Upper lobe of left lung (tissue), 6 donors: ENCODE measurements around the gene RBM20. TPM values are rescaled to one million over a fixed set of nuclear protein-coding genes. Genes with fewer than 3 reads are reported as not detected.
A peak's percentile ranks its signal among the peaks of the same experiment; 100 is the strongest.

ENCODE experiments used
- ATAC-seq, 2 donors: fragments of 200-7000 bp; cut with Tn5 transposase; one replicate each; pipeline ENCODE4 v1.9.1; 2022; ENCODE audit warnings: mild to moderate bottlenecking in 2 of 2, moderate library complexity in 2 of 2; ENCODE audit not compliant: low FRiP score in 2 of 2
- DNase-seq, 2 donors: peaks; one replicate each; pipeline ENCODE4 v3.0.0-alpha.2; 2019 to 2020
- H3K27ac ChIP-seq, 4 donors: fragments of 200-600 bp; sonication (generic); one replicate each; pipeline ENCODE4 v1.5.1; 2016 to 2019
- H3K27me3 ChIP-seq, 4 donors: fragments of 200-600 bp; sonication (generic); one replicate each; pipeline ENCODE4 v1.5.1; 2017 to 2019
- H3K36me3 ChIP-seq, 4 donors: fragments of 200-600 bp; sonication (generic); one replicate each; pipeline ENCODE4 v1.5.1; 2016 to 2019
- H3K4me1 ChIP-seq, 4 donors: fragments of 200-600 bp; sonication (generic); one replicate each; pipeline ENCODE4 v1.5.1; 2018 to 2019
- H3K4me3 ChIP-seq, 4 donors: fragments of 200-600 bp; sonication (generic); one replicate each; pipeline ENCODE4 v1.5.1; 2017 to 2019; ENCODE audit warnings: mild to moderate bottlenecking in 2 of 4, moderate library complexity in 1 of 4
- H3K9me3 ChIP-seq, 4 donors: fragments of 200-600 bp; sonication (generic); one replicate each; pipeline ENCODE4 v1.5.1; 2018 to 2019
- CTCF ChIP-seq, 6 experiments: fragments of 450-650 bp in 4 of 6; fragments of 200-600 bp in 2 of 6; sonication (generic) in 2 of 6; IDR thresholded peaks; one replicate each; pipeline ENCODE4 v1.5.1; 2016 to 2019; ENCODE audit warnings: antibody characterized with exemption in 6 of 6
- EP300 ChIP-seq, 4 donors: sonication (generic); formaldehyde crosslinking; IDR thresholded peaks; one replicate each; pipeline ENCODE4 v1.5.1; 2017; ENCODE audit warnings: antibody characterized with exemption in 4 of 4, control low read depth in 2 of 4
- POLR2A ChIP-seq, 4 donors: fragments of 450-650 bp; IDR thresholded peaks; one replicate each; pipeline ENCODE4 v1.5.1; 2016 to 2017; ENCODE audit warnings: antibody characterized with exemption in 4 of 4, mild to moderate bottlenecking in 2 of 4
- POLR2AphosphoS5 ChIP-seq, 2 donors: sonication (generic); formaldehyde crosslinking; IDR thresholded peaks; one replicate each; pipeline ENCODE4 v1.5.1; 2017; ENCODE audit warnings: antibody characterized with exemption in 2 of 2
- WGBS, 2 donors: methylation state at CpG; one replicate each; pipeline ENCODE4 v1.1.5; 2017 to 2018; 5-methylcytosine and 5-hydroxymethylcytosine counted together
- total RNA-seq, 6 donors: library from RNA; depleted of rRNA in 4 of 6; stranded (reverse); fragments of >200 nt in 4 of 6; gene quantifications; one replicate each; pipeline versions ENCODE4 v1.1.0 to v1.2.1, GENCODE V29; 2016 to 2021
- donor health status: DM: no; HTN: no; CAD: no; lungs with moderate emphysema.
- donor health status: DM: no; HTN: yes; CAD: no; lungs with severe emphysema.

The RBM20 gene
- total RNA-seq, 6 donors from 2014 or later, result 0.11 to 7.5 (median 1.5) TPM

- H3K27ac ChIP-seq, result no peak overlapping the region
- H3K36me3 ChIP-seq, result no peaks in the 10 kb centered on the region
- no peaks in the 10 kb centered on the region for H3K27me3 ChIP-seq
- TF ChIP-seq CTCF (IDR thresholded peaks at IDR 0.05), result no peak
- TF ChIP-seq POLR2AphosphoS5 (IDR thresholded peaks at IDR 0.05), result no peak
- TF ChIP-seq POLR2A (IDR thresholded peaks at IDR 0.05), result no peak
- no peaks in the 10 kb centered on the region for H3K9me3 ChIP-seq
- 66 to 71% methylated on average over 22 of the region's 22 CpGs for WGBS, 2 donors
- no peak overlapping the region for H3K4me3 ChIP-seq
- peak in 1 of 2 donors; percentile 43 for DNase-seq
- no peaks in the 10 kb centered on the region for H3K4me1 ChIP-seq
- no peak for ATAC-seq
These were observed 40.8 kb downstream of the RBM20 start for GRCh38 chr10:110684800-110685446.

DNA sequence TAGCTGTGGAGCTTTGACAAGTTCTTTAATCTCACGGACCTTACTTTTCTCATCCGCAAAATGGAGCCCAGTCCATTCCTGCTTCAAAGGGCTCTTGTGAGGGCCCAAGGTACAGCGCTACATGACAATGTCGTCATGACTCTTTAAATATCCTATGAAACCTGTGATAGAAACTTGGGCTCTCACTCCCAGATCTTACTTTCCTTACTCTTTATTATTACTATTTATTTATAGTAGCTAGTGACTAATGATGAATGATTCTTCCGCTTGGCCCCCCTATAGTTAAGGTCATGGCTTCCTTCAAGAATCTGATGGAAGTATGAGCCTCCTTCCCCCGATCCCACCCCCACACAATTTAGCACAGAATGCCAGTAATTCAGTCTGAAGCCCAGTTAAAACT lies 41.9 kb downstream of the RBM20 start:
- no peak for DNase-seq
- no peak overlapping the region for H3K27ac ChIP-seq
- no peak overlapping the region for H3K4me3 ChIP-seq

GRCh38 chr10:110686949-110687348 lies 42.8 kb downstream of the RBM20 start:
- TF ChIP-seq POLR2AphosphoS5 (IDR thresholded peaks at IDR 0.05), result no peak
- TF ChIP-seq POLR2A (IDR thresholded peaks at IDR 0.05), result no peak
- no peak for TF ChIP-seq CTCF (IDR thresholded peaks at IDR 0.05)
- TF ChIP-seq EP300 (IDR thresholded peaks at IDR 0.05), result no peak
- Histone ChIP-seq H3K27me3 (no peaks in the 10 kb centered on the region), H3K4me3 (no peak overlapping the region), H3K9me3 (peaks cover 0 to 3% (median 0%) of the 10 kb centered on the region in 4 donors), H3K36me3 (no peaks in the 10 kb centered on the region), H3K4me1 (no peaks in the 10 kb centered on the region), H3K27ac (no peak overlapping the region)
- ATAC-seq, result no peak
- DNase-seq, result no peak
- 97 to 98% methylated on average over 2 of the region's 2 CpGs for WGBS, 2 donors

More for the DNA sequence above, 41.9 kb downstream of the RBM20 start:
- H3K9me3 ChIP-seq, result no peaks in the 10 kb centered on the region
- no peak for ATAC-seq
- no peaks in the 10 kb centered on the region for H3K27me3 ChIP-seq
- H3K4me1 ChIP-seq, result no peaks in the 10 kb centered on the region
- no peaks in the 10 kb centered on the region for H3K36me3 ChIP-seq
- TF ChIP-seq EP300 (IDR thresholded peaks at IDR 0.05) (no peak), POLR2A (IDR thresholded peaks at IDR 0.05) (no peak), CTCF (IDR thresholded peaks at IDR 0.05) (no peak), POLR2AphosphoS5 (IDR thresholded peaks at IDR 0.05) (no peak)
- 90 to 91% methylated on average over 6 of the region's 6 CpGs for WGBS, 2 donors

DNA sequence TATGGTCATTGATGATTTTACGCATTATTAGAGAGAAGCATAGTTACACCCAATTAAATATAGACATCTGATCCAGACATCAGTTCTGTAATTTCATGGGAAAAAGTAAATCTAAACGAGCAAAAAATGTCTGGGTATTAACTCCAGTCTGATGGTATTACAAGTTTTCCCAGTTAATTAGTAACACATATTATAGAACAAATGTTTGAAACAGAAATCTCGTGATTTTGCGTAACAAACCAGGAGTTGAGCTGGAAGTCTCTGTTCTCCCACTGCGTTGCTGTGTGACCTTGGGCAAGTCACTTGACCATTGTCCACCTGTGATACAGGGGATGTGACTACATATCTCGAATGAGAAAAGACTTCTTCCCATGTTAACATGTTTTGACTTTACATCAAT lies 43.3 kb downstream of the RBM20 start:
- TF ChIP-seq POLR2AphosphoS5 (IDR thresholded peaks at IDR 0.05) (no peak), POLR2A (IDR thresholded peaks at IDR 0.05) (no peak), CTCF (IDR thresholded peaks at IDR 0.05) (no peak), EP300 (IDR thresholded peaks at IDR 0.05) (no peak)
- Histone ChIP-seq H3K9me3 (peaks cover 0 to 6% (median 0%) of the 10 kb centered on the region in 4 donors), H3K27ac (no peak overlapping the region), H3K36me3 (no peaks in the 10 kb centered on the region), H3K27me3 (no peaks in the 10 kb centered on the region), H3K4me3 (no peak overlapping the region), H3K4me1 (no peaks in the 10 kb centered on the region)
- WGBS, 2 donors, result 82 to 85% methylated on average over 6 of the region's 6 CpGs
- DNase-seq (no peak), ATAC-seq (no peak)

DNA sequence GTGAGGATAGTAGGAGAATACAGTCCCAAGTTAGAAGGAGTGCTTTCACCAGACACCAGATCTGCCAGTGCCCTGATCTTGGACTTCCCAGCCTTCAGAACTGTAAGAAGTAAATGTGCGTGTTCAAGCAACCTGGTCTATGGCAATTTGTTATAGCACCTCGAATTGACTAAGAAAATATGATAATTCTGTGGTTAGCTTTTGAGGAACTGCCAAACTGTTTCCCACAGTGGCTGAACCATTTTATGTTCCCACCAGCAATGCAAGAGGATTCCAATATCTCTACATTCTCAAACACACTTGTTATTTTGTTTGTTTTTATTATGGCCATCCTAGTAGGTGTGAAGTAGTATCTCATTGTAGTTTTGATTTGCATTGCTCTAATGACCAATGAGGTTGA lies 47.0 kb downstream of the RBM20 start:
- H3K36me3 ChIP-seq, result no peaks in the 10 kb centered on the region
- no peak for TF ChIP-seq POLR2A (IDR thresholded peaks at IDR 0.05)
- no peak for TF ChIP-seq CTCF (IDR thresholded peaks at IDR 0.05)
- no peak for TF ChIP-seq EP300 (IDR thresholded peaks at IDR 0.05)
- no peak for TF ChIP-seq POLR2AphosphoS5 (IDR thresholded peaks at IDR 0.05)
- DNase-seq (no peak), ATAC-seq (no peak)
- no peaks in the 10 kb centered on the region for H3K27me3 ChIP-seq
- WGBS, 2 donors, result 69 to 90% methylated on average over 2 of the region's 2 CpGs
- H3K27ac ChIP-seq, result no peak overlapping the region
- H3K9me3 ChIP-seq, result peaks cover 0 to 9% (median 0%) of the 10 kb centered on the region in 4 donors
- H3K4me3 ChIP-seq, result no peak overlapping the region
- H3K4me1 ChIP-seq, result no peaks in the 10 kb centered on the region
